ENCODE data around the gene HSPA4.
"Not testable (repeated sequence)": the region's sequence is repeated elsewhere in the genome, so short reads cannot be mapped to it uniquely, and the experiment has no call there.

Gene HSPA4

GRCh38 chr5:133128066-133128465, 76.3 kb downstream of the HSPA4 start:
- DNase-seq, result no peak

GRCh38 chr5:133129289-133129688, 77.5 kb downstream of the HSPA4 start:
- no peak for DNase-seq

- DNase-seq, result no peak
Measured at GRCh38 chr5:133129950-133130349, 78.1 kb downstream of the HSPA4 start.

GRCh38 chr5:133130387-133131118, 78.7 kb downstream of the HSPA4 start:
- DNase-seq, result no peak

GRCh38 chr5:133132717-133133116, 80.9 kb downstream of the HSPA4 start:
- DNase-seq, result no peak

- not testable (repeated sequence) for DNase-seq
Measured at GRCh38 chr5:133133241-133133640, 81.4 kb downstream of the HSPA4 start.

- not testable (repeated sequence) for DNase-seq
Measured at GRCh38 chr5:133136890-133137289, 85.1 kb downstream of the HSPA4 start.

DNA sequence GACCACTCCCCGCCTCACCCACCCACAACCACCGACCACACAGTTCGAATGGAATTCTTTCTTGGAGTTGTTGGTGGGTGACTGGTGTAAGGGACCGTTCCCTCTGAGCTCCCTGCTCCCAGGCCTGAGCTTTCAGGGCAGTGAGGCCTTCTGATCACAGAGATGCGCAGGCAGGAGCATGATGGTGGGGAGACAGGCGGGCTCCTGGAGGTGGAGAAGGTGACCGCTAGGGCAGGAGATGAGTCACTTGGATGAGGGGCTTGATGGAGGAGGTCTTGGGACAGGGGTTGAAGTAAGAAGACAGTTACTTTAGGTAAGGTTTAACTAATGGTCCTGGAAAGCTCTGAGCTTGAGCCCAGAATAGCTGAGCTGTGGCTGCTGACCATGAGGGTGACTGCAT, 88.5 kb downstream of the HSPA4 start:
- DNase-seq, result no peak

GRCh38 chr5:133141746-133142145, 89.9 kb downstream of the HSPA4 start:
- no peak for DNase-seq

DNA sequence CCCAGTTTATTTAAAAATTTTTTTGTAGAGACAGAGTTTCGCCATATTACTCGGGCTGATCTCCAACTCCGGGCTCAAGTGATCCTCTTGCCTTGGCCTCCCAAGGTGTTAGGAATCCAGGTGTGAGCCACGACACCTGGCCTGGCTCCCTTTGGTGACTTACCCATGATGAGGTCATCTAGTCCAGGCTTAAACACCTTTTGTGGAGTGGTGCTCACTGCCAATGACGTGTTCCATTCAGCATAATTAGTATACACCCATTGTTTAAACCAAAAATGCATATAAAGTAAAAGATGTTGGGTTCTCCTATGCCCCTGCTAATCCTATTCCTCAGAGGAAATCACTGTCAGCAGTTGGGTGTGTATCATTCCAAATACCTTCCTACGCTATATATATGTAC, 91.0 kb downstream of the HSPA4 start:
- no peak for DNase-seq

GRCh38 chr5:133144245-133144981, 92.6 kb downstream of the HSPA4 start:
- no peak for DNase-seq

- DNase-seq, result no peak
Measured at GRCh38 chr5:133145436-133146170, 93.8 kb downstream of the HSPA4 start.

GRCh38 chr5:133147411-133147810, 95.6 kb downstream of the HSPA4 start:
- DNase-seq, result no peak

GRCh38 chr5:133147815-133148567, 96.2 kb downstream of the HSPA4 start:
- DNase-seq, result no peak

DNA sequence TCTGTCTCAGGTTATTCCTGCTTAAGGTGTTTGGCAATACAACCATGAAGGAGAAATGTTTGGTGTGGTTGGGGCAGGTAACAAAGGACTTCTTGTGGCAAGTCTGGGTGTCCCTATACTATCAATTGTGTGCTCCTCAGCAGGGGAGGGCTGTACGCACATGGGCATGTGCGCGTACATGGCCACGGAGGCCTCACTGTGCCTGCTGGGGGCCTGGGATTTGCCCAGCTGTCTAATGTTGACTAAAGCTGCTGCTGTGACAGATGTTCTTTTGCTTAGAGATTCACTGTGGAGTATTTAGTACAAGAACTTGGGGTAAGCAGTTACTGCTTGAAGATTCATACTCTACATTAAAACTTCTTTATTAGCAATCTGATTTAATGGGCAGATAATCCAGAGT, 97.5 kb downstream of the HSPA4 start:
- peak; percentile 21 to 69 for DNase-seq

- DNase-seq, result no peak
Measured at GRCh38 chr5:133150909-133151544, 99.2 kb downstream of the HSPA4 start.

DNA sequence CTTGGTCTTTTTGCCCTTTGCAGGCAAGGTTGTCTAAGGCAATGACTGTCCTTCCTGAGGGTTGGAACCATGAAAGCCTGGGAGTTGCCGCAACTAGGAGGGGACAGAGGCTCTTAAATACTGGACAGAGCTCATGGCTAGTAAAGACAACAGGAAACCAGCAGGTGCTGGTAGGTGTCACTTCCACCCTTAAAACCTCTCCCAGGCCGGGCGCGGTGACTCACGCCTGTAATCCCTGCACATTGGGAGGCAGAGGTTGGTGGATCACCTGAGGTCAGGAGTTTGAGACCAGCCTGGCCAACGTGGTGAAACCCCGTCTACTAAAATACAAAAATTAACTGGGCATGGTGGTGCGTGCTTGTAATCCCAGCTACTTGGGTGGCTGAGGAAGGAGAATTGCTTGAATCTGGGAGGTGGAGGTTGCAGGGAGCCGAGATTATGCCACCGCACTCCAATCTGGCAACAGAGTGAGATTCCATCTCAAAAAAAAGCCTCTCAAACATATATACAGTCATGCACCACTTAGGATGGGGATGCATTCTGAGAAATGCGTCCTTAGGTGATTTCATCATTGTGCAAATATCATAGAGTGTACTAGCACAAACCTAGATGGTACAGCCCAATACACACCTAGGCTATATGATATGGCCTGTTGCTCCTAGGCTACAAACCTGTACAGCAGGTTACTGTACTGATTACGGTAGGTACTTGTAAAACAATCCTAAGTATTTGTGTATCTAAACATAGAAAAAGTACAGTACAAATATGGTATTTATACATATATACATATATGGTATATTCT, 102.7 kb downstream of the HSPA4 start:
- no peak for DNase-seq

GRCh38 chr5:133155326-133155969, 103.6 kb downstream of the HSPA4 start:
- DNase-seq, result peak in 1 of 2 experiments; percentile 47
